Measurements from ENCODE around the gene IFFO2. TPM values are rescaled to one million over a fixed set of nuclear protein-coding genes. Genes with fewer than 3 reads are reported as not detected.

Gene IFFO2
- total RNA-seq, 2 donors from 2014 or later = 24.8 to 27.7 TPM

DNA sequence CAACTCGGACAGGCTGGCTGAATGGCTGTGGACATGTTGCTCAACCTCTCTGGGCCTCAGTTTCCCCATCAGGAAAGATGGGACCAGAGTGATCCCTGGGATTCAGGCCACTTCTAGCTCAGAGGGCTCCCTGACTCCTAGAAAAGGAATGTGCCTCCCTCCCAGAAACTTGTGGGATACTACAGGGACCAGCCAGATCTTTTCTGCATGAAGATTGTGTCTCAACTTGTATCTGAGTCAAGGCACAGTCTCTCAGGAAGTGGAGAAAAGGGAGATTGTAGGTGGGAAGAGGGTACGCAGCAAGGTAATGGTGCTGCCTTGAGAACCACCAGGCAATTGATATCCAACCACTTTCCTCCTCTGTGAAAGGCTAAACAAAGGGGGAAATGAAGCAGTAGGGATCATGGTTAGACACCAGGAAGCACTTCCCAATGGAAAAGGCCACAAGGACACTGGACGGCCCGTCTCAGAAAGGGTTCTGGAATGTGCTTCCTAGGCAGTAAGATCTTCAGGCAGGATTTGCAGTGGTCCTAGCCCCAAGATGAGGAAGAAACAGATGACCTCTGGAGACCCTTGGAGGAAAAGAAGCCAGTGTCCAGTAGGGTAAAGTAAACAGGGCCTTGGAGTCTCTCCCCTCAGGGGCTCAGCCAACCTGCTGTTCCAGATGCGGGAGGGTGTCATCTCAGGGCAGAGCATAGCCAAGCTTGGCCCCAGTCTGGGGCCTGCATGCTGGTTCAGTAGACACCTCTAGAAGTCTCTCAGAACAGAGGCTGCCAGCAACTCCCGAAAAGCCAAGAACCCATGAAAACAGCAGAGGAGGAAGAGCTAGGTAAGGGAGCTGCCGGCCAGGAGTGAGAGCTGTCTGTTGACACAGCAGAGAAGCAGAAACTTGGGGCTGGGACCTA is 16.8 kb downstream of the IFFO2 start:
- ATAC-seq (ENCODE audit: insufficient number of reproducible peaks, low FRiP score, low read depth) (no peak), DNase-seq (ENCODE audit: low spot score) (no peak)
- Histone ChIP-seq H3K4me1 (ENCODE audit: control insufficient read depth in 1 of 2, low read depth in 2 of 2) (peaks cover 30 to 69% of the 10 kb centered on the region in 2 donors), H3K27me3 (replicated peaks; ENCODE audit: insufficient read depth) (no peaks in the 10 kb centered on the region), H3K9me3 (no peaks in the 10 kb centered on the region), H3K4me3 (no peak overlapping the region), H3K27ac (no peak overlapping the region), H3K36me3 (peaks cover 2% of the 10 kb centered on the region)
- TF ChIP-seq, protein P1, sequence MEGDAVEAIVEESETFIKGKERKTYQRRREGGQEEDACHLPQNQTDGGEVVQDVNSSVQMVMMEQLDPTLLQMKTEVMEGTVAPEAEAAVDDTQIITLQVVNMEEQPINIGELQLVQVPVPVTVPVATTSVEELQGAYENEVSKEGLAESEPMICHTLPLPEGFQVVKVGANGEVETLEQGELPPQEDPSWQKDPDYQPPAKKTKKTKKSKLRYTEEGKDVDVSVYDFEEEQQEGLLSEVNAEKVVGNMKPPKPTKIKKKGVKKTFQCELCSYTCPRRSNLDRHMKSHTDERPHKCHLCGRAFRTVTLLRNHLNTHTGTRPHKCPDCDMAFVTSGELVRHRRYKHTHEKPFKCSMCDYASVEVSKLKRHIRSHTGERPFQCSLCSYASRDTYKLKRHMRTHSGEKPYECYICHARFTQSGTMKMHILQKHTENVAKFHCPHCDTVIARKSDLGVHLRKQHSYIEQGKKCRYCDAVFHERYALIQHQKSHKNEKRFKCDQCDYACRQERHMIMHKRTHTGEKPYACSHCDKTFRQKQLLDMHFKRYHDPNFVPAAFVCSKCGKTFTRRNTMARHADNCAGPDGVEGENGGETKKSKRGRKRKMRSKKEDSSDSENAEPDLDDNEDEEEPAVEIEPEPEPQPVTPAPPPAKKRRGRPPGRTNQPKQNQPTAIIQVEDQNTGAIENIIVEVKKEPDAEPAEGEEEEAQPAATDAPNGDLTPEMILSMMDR (IDR thresholded peaks at IDR 0.05) = no peak

DNA sequence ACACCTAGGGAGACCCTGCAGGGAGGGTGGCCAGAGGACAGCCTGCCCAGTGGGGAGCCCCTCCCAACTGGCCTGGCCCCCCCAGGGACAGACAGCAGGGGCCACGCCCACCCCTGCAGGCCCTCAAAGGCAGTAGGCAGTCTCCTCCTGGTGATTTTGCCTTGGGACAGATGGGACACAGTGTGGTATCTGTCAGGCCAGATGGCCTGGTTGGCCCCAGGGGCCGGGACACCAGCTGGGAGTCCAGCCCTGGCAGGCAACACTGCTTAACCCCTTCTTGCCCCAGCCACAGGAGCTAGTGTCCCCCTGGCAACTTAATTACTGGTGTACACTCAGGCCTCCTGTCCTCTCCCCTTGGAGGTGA is 17.8 kb downstream of the IFFO2 start:
- Histone ChIP-seq H3K4me3 (no peak overlapping the region), H3K27ac (no peak overlapping the region), H3K27me3 (replicated peaks; ENCODE audit: insufficient read depth) (no peaks in the 10 kb centered on the region), H3K36me3 (peaks cover 3% of the 10 kb centered on the region), H3K4me1 (ENCODE audit: control insufficient read depth in 1 of 2, low read depth in 2 of 2) (peaks cover 30 to 60% of the 10 kb centered on the region in 2 donors), H3K9me3 (no peaks in the 10 kb centered on the region)
- DNase-seq (ENCODE audit: low spot score) = no peak
- no peak for ATAC-seq (ENCODE audit: insufficient number of reproducible peaks, low FRiP score, low read depth)
- TF ChIP-seq, protein P1 (IDR thresholded peaks at IDR 0.05) = no peak

DNA sequence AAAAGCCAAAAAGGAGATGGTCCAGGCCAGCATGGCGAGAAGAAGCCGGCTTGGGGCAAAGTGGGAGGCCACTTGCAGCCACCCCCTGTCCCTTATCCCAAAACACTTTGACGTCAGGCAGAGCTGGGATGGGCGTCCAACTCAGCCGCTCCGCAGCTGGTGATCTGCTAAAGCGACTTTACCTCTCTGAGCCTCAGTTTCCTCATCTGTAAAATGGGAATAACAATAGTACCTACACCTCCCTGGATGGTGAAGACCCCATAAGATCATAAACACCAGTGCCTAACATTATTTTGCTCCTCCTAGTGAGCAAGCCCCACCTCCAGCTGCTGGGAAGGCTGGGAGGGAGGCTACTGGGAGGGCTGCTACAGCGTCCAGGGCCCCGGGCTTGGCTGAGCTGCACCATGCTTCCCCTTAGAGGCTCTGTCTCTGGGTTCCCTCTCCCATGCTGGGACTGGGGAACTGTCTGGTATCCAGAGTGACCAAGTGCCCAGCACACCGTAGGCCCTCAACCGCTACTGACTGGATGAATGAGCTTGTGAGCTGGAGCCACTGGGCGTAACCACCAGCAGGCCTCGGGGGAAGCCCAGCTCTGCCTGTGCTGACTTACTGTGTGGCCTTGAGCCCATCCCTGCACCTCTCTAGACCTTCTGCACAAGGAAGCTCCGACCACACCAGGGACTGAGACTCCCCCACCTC is 18.3 kb downstream of the IFFO2 start:
- Histone ChIP-seq H3K4me3 (no peak overlapping the region), H3K9me3 (no peaks in the 10 kb centered on the region), H3K27me3 (replicated peaks; ENCODE audit: insufficient read depth) (no peaks in the 10 kb centered on the region), H3K4me1 (ENCODE audit: control insufficient read depth in 1 of 2, low read depth in 2 of 2) (peaks cover 30 to 65% of the 10 kb centered on the region in 2 donors), H3K36me3 (peaks cover 3% of the 10 kb centered on the region), H3K27ac (no peak overlapping the region)
- ATAC-seq (ENCODE audit: insufficient number of reproducible peaks, low FRiP score, low read depth) = no peak
- TF ChIP-seq, protein P1 (IDR thresholded peaks at IDR 0.05) = no peak
- DNase-seq (ENCODE audit: low spot score) = no peak

GRCh38 chr1:18937539-18937938 is 18.9 kb downstream of the IFFO2 start:
- peaks cover 3% of the 10 kb centered on the region for H3K36me3 ChIP-seq
- no peak overlapping the region for H3K27ac ChIP-seq
- H3K4me3 ChIP-seq = no peak overlapping the region
- no peaks in the 10 kb centered on the region for H3K9me3 ChIP-seq
- no peaks in the 10 kb centered on the region for H3K27me3 ChIP-seq (replicated peaks; ENCODE audit: insufficient read depth)
- DNase-seq (ENCODE audit: low spot score) (no peak), ATAC-seq (ENCODE audit: insufficient number of reproducible peaks, low FRiP score, low read depth) (no peak)
- TF ChIP-seq, protein P1 (IDR thresholded peaks at IDR 0.05) = no peak
- peaks cover 31 to 66% of the 10 kb centered on the region in 2 donors for H3K4me1 ChIP-seq (ENCODE audit: control insufficient read depth in 1 of 2, low read depth in 2 of 2)

GRCh38 chr1:18936814-18937481 is 19.5 kb downstream of the IFFO2 start:
- Histone ChIP-seq H3K4me3 (no peak overlapping the region), H3K27me3 (replicated peaks; ENCODE audit: insufficient read depth) (no peaks in the 10 kb centered on the region), H3K9me3 (no peaks in the 10 kb centered on the region), H3K36me3 (peaks cover 3% of the 10 kb centered on the region), H3K27ac (no peak overlapping the region), H3K4me1 (ENCODE audit: control insufficient read depth in 1 of 2, low read depth in 2 of 2) (peaks cover 26 to 66% of the 10 kb centered on the region in 2 donors)
- TF ChIP-seq, protein P1 (IDR thresholded peaks at IDR 0.05) = no peak
- DNase-seq (ENCODE audit: low spot score) (no peak), ATAC-seq (ENCODE audit: insufficient number of reproducible peaks, low FRiP score, low read depth) (no peak)
